HG02642 (cell line): Measurements from ENCODE around the gene TRAF7.
"Not testable (repeated sequence)": the region's sequence is repeated elsewhere in the genome, so short reads cannot be mapped to it uniquely, and the experiment has no call there.

Experiments
- ATAC-seq: cut with Tn5 transposase; IDR thresholded peaks from one replicate; pipeline ENCODE4 v1.9.1; 2021; ENCODE audit warnings: mild to moderate bottlenecking; ENCODE audit not compliant: unreplicated experiment, poor library complexity

Gene TRAF7

DNA sequence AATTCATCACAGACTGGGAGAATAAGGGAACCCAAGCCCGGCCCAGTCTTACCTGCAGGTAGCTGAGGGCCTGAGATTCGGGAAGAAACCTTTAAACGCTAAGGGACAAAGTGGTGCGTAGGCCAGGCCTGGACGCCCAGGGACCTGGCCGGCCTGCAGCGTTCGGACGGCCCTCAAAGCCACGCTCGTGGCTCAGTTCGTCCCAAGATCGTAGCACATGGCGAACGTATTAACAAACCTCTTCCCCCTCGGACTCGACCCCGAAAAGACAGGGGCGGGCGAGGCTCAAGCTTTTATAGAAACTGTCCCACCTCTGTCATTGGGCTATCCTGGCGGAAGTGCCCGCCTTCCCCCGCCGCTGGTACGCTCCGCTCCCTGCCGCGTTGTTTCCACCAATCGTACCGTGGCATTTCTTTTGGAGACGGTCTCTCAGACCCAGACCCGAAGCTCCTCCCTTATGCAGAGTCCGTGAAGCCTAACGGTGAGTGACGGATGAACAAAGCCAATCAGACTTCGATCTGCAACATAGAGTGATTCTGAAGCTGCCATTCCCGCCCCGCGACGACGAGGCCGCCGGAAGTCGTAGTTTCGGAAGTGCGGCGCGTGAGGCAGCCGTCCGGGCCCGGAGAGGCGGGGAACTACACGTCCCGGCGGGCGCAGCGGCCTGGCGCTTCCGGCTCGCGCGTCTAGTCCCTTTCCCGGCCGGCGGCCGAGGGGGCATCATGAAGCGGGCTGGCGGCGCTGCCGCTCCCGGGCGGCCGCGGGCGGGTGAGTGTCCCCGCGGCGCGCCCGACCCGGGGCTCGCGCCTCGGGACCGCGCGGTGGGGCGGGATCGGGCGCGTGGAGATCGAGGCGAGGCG lies at the start of gene TRAF7:
Gene TRAF7, plus strand, starts transcription at position 692 of the 860 bp plus-strand sequence. CDS start 8,139 bp downstream, outside the sequence.
- peak; percentile 82 for ATAC-seq

DNA sequence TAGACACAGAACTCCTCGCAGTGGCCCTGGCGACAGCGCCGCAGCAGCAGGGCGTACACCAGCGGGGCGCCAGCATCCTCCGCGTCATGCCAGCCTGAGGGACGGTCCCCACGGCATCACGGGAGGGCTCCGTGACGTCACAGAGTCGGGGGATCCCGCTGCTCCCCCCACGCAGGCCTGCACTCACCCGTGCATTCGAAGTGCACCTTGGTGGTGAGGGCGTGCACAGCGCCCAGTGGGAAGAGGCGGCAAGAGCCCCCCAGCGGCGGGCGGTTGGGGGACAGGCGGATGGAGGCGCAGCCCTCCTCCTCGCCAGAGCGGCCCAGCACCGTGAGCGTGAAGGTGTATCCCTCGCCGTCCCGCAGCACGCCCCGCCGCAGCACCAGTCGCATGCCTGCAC lies 49.4 kb upstream of the TRAF7 start:
- not testable (repeated sequence) for ATAC-seq

DNA sequence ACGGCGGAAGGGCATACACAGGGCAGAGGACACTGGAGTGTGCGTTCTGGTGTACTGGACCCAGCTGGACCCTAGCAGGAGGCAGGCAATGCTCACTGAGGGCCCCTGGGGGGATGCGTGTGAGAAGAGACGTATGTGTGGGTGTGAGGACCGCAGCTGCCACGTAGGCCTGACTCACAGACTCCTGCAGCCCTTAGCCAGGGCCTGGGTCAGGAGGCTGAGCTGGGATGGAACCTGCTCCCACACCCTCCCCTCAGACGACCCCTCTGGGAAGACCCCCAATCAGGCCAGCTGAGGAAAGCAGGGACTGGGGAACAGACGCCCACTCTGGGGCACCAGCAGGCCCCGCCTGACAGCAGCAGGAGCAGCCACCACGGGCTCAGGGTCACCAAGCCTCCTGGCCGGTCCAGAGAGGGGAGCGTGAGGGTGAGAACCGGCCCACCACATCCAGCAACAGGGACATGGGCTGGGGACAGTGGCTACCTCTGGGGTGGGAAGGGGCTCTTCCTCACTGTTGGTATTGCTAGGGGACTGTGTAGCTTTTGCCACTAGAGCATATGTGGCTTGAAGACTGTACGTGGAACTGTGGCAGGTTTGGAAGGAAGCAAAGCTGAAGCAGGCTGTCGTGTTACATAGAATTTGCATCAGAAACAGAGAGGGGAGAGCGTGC lies 48.3 kb upstream of the TRAF7 start:
- ATAC-seq: not testable (repeated sequence)

DNA sequence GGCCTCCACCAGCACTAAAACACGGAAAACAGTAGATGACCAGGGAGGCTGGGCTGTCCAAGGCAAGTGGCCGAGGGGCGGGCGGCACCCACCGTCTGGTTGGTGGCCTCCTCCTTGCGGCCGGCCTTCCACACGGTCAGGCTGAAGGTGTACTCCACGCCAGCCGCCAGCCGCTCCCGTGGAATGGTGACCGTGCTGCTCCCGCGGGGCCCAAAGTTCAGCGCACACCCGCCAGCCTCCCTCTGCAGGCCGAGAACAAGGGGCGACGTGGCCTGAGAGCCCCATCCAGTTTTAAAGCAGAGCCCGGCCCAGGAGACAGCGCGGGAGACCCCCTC lies 47.8 kb upstream of the TRAF7 start:
- not testable (repeated sequence) for ATAC-seq

DNA sequence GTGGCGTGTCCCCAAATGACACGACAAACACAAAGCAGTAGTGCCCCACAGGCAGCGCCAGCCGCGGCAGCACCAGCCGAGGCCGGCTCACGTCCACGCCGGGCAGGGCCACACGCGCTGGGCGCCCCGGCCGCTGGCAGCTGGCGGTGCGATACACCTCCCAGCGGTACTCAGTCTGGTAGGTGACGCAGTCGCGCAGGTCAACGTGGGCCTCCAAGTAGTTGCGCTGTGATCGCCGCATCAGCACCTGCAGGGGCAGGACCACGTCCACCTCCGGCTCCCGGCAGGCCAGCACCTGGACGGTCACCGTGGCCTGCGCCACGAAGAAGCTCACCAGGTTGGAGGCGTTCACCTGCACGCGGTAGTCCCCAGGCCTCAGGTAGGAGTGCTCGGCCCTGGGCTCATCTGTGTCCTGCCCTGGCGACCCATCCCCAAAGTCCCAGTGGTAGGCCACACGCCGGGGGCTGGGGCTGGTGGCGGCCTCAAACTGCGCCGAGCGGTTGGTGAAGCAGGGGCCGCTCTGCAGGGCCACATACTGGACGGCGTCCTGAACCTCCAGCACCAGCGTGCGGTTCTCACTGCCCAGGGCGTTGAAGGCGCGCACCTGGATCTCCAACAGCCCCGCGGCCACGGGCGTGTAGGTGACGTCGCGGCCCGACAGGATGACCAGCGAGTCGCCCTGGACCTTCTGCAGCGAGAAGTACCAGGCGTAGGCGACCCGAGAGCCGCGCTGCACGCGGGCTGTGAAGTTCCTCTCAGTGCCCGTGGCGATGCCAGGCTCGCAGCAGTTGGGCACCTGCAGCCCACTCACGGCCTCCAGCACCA lies 46.9 kb upstream of the TRAF7 start:
- not testable (repeated sequence) for ATAC-seq

DNA sequence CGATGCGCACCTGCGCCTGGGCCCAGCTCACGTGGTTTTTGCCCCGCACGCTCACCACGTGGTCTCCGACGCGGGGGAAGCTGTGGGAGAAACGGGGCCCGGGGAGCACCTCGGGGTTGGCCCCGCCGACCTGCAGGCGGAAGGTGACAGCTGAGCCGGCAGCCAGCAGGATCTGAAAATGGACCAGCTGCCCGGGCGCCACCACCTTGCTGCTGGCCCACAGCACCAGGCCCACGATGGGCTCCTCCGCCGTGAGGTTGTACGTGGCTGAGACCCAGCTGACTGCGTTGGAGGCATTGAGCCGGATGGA lies 46.4 kb upstream of the TRAF7 start:
- not testable (repeated sequence) for ATAC-seq

DNA sequence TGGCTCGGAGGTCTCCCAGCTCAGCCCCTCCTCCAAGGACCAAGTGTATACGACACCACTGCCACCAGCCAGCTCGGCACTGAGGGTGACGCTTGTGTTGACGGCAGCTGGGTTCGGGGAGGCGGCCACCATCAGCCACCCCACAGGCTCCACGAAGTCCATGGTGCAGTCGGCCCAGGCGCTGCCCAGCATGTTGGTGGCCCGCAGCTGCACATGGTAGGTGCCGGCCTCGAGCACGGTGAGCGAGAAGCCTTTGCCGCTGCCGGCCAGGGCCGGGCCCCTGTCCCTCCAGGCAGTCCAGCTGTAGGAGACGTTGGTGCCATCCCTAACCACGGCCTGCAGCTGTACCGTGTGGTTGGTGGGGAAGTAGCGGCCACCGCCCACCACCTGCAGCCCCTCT lies 45.7 kb upstream of the TRAF7 start:
- ATAC-seq: not testable (repeated sequence)

DNA sequence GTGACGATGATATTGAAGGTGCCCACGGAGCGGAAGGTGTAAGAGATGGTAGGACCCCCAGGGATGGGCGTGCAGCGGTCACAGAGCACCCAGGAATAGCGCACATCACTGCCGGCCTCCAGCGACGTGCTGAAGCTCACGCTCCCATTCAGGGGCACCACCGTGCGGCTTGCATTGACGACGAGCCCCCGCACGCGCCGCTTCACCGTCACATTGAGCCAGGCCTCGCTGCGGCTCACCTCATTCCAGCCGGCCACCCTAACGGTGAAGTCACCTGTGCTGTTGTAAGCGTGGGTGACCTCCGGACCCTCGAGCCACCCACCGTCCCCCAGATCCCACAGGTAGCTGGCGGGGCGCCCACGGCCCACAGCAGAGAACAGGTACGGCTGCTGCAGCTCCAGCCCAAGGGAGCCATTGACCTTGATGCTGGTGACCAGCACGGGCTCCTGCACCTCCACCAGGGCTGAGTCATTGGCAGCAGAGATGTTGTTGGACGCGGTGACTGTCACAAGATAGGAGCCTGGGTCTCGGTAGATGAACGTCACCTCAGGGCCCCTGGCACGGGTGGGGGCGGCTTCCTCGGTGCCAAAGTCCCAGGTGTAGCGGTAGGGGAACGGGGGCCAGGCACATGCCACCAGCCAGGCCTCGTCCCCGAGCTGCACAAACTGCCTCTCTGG lies 45.1 kb upstream of the TRAF7 start:
- not testable (repeated sequence) for ATAC-seq

DNA sequence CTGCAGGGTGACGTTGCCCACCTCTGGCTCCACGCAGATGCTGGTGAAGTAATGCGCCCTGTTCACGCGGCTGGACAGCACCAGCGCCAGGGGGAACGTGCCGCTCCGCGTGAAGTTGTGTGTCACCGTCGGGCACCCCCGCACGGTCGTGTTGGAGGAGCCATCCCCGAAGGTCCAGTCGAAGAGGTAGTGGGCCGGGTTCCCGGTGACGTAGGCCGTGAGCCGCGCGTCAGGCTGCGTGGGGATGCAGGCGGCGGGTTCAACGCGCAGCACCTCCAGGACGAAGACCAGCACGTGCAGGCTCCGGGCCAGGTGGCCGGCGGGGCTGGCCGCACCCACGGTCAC lies 44.6 kb upstream of the TRAF7 start:
- ATAC-seq: not testable (repeated sequence)

DNA sequence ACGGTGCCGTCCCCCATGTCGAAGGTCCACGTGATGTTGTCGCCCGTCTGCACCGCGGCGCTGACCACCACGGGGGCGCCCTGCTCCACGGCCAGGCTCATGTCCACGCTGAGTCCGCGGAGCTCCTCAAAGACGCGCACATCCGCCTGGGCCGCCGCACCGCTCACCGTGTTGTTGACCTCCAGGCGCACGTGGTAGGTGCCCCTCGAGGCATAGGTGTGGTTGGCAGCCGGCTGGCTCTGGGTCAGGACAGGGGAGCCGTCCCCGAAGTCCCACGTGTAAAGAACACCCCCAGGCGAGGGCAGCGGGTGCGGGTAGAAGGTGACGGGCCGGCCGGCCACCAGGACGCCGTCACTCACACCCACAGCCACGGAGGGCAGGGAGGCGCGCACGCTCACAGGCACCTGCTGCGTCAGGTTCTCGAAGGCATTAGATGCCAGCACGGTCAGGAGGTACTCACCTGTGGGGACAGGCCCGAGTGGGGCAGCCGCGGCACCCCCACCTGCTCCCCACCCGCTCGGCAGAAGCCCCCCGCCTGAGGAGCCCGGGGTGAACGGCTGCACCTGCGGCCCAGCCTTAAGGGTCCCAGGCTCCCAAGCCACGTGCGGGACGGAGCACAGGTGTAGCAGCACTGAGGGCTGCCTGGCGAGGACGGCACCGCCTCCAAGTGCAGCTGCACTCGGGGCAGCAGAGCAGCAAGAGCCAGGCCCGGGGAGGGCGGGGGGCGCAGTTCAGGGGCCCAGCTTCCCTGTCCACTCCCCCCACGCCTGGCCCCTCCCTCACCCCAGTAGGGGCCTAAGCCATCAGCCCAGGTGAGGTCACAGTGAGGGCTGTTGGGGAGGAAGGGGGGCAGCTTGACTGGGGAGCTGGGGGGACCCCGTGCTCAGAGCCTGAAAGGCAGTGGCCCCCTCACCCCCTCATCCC lies 43.9 kb upstream of the TRAF7 start:
- ATAC-seq: not testable (repeated sequence)

DNA sequence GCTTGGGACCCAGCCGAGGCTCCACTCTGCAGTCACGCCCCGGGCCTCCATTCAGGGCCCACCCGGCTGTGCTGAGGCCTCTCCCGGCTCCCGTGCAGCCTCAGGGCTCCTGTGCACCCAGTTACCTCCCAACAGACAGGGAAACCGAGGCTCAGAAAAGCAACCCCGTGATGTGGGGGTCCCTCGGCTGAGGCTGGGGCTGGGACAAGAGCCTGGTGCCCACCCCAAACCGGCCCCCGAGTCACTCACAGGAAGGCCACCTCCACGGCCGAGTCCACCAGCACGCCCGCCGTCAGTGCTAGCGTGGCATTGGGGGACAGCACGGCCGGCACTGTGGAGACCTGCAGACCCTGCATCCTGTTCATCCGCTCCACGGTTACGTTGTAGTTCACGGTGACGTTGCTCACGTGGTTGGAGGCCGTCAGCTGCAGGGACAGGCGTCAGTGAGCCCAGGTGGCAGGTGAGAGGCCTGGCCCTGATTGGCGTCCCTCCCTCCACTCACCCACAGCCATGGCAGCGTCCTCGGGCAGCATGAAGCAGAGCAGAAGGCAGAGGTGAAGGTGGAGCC lies 43.0 kb upstream of the TRAF7 start:
- ATAC-seq: not testable (repeated sequence)

DNA sequence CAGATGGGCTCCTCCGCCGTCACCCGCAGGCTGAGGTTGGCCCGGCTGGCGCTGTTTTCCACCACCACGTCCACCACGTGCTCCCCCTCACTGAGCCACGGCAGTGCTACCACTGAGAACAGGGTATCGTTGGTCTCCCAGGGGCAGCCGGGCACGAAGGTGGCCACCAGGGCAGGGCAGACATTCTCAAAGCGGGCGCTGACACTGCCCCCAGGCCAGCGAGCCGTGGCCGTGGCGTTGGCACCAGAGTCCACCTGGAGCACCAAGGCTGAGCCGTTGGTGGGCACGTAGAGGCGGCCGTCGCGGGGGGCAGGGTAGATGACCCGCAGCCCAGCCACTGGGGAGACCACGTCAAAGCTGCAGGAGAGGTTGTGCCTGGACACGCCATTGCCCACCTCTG lies 41.4 kb upstream of the TRAF7 start:
- ATAC-seq: not testable (repeated sequence)

DNA sequence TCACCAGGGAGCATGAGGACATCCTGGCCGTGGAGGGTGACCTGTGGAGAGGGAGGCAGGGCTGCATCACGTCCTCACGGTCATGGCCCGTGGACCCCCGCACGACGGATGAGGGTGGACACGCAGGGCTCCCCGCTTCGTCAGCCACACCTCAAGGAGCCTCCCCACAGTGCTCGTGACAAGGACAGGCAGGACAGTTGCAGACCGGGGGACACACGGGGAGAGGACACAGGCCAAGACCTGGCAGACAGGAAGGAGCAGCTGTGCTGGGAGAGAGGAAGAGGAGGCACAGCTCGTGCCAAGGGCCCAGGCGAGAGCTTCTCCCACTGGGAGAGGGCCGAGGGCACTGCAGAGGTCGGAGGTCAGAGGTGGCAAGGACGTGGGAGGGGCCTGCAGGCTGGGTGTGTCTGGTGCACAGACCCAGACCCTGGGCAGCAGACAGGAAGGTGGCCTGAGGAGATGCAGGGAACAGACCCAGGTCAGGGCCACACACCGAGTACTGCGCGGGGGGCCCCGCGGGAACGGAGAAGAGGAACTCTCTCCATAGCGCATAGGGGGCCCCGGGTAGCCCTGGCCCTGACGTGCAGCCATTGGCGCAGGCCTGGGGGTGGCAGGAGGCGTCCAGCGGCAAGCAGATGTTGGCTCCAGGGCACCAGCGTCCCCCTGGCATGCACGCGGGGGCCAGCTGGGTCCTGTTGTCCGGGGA lies 40.5 kb upstream of the TRAF7 start:
- ATAC-seq: not testable (repeated sequence)

DNA sequence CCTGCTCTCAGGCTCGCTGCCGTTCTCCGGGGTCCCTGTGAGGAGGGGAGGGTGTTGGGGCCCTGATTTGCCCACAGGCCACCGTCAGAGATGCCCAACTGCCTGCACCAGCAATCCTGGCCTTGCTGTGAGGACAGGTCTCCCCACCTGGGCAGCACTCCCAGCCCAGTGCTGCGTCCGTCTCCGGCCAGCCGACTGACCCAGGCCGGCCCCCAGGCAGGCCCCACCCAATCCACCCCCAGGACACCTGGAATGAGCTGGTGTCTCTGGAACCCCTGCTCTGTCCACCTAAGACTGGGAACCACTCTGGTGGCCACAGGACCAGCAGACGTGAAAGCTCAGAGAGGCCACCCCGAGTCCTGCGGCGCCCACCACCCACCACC lies 40.0 kb upstream of the TRAF7 start:
- ATAC-seq: no peak

DNA sequence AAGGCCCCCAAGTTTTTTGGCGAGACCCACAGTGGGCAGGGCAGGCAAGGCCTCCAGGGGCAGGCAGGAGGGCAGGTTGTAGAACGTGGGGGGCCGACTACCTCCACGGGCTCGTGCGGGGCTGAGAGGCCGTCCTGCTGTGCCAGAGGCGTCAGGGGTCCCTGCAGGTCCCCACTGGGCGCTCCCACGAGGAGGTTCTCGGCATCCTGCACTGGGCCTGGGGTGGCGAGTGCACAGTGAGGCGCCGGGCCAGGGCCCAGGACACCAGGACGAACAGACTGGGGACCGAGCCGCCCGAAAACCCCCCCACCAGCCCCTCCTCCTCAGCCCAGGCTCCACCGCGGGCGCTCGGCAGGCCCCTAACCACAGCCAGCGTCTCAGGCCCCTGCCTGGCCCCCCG lies 39.2 kb upstream of the TRAF7 start:
- ATAC-seq: not testable (repeated sequence)

DNA sequence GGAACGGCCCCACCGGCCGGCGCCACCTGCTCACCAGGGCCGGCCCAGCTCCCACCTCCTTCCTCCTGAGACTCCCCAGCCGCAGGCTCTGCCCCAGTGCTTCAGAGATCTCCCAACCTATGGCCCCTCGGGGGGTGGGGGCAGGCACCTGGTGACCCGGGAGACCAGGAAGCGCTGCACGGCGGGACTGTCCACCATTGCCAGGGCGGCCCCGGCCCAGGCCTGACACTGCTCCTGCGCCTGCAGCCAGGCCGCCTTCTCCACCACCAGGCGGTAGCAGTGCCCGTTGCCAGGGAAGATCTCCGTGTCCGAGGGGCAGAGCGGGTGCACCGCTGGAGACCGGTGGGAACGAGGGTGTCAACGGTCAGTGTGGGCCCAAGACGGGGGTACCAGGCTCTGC lies 38.2 kb upstream of the TRAF7 start:
- ATAC-seq: not testable (repeated sequence)

DNA sequence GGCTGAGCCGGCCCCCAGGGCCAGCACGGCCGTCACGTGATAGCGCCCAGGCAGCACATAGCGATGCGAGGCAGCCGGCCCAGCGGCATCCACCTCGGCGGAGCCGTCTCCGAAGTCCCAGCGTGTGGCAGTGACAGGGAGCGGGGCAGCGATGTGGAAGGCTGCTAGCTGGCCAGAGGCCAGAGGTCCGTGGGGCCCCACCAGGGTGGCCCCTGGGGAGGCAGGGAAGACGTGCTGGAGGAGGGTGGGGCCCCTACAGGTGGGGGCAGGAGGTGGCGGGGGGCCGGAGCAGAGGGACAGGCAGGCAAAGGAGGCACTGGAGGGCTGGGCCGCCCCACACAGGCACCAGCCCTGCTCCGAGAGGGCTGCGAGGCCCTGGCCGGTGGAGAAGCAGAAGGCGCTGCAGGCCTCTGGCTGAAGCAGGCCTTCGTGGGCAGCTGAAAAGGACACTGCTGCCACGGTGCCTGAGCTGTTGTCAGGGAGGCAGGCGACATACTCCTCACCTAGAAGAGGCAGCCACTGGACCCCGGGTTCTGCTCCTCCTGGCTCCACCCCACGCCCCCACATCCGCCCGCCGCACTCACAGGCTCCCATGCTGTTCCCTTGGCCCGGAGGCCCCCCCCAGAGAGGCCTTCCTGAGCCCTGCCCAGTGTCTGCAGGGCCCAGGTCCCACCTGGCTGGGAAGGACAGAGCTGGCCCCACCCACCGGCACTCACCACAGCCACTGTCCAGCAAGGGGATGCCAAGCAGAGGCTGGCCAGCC lies 37.4 kb upstream of the TRAF7 start:
- not testable (repeated sequence) for ATAC-seq

DNA sequence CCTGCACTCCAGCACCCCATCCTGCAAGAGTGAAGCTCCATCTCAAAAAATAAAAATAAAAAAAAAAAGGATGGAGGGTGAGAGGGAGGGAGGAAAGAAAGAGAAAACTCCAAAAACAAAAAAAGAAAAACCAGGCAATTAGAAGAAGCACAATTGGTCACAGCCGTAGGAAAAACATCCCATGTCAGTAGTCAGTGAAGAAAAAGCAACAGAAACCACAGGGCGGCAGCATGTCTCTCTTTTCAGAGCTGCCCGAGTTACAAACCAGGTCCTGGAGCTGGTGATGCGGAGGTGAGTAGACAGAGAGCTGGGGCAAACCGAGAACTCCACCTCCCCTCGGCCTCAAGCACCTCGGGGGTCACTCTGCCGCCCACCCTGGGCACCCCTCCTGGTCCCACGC lies 34.3 kb upstream of the TRAF7 start:
- not testable (repeated sequence) for ATAC-seq
